WTC11 (cell line): ENCODE data around the gene USP8.
"Not testable (repeated sequence)": the region's sequence is repeated elsewhere in the genome, so short reads cannot be mapped to it uniquely, and the experiment has no call there.

ENCODE experiments used
- ATF1 ChIP-seq: sonication (generic); formaldehyde crosslinking; IDR thresholded peaks from 2 replicates; pipeline ENCODE4 v1.8.1; 2023; ENCODE audit warnings: mild to moderate bottlenecking, moderate library complexity, missing genetic modification reagents
- FOXK1 ChIP-seq: sonication (generic); formaldehyde crosslinking; IDR thresholded peaks from 2 replicates; pipeline ENCODE4 v1.8.0; 2022; ENCODE audit warnings: mild to moderate bottlenecking, moderate library complexity, missing genetic modification reagents
- GABPB1 ChIP-seq: sonication (generic); formaldehyde crosslinking; IDR thresholded peaks from 2 replicates; pipeline ENCODE4 v1.8.1; 2023; ENCODE audit warnings: mild to moderate bottlenecking, missing genetic modification reagents
- JUN ChIP-seq: sonication (generic); formaldehyde crosslinking; IDR thresholded peaks from 2 replicates; pipeline ENCODE4 v1.8.0; 2023; ENCODE audit warnings: mild to moderate bottlenecking, missing genetic modification reagents
- RELA ChIP-seq: sonication (generic); formaldehyde crosslinking; IDR thresholded peaks from 2 replicates; pipeline ENCODE4 v1.8.1; 2022; ENCODE audit warnings: missing genetic modification reagents, mild to moderate bottlenecking, borderline replicate concordance
- SP1 ChIP-seq: sonication (generic); formaldehyde crosslinking; conservative IDR thresholded peaks from 2 replicates; pipeline ENCODE4 v1.8.1; 2022; ENCODE audit warnings: missing genetic modification reagents
- TP53 ChIP-seq: sonication (generic); formaldehyde crosslinking; IDR thresholded peaks from 2 replicates; pipeline ENCODE4 v1.8.1; 2023; ENCODE audit warnings: mild to moderate bottlenecking, missing genetic modification reagents
- ZNF232 ChIP-seq: sonication (generic); formaldehyde crosslinking; IDR thresholded peaks from 2 replicates; pipeline ENCODE4 v1.8.0; 2022; ENCODE audit warnings: mild to moderate bottlenecking, missing genetic modification reagents
- ZNF423 ChIP-seq: fragments of 250-450 bp; sonication (Bioruptor Pico); IDR thresholded peaks from 2 replicates; pipeline ENCODE4 v2.1.2; 2022; ENCODE audit warnings: mild to moderate bottlenecking, moderate library complexity
- TF ChIP-seq, protein P1 (sequence below): fragments of 200-600 bp; IDR thresholded peaks from 2 replicates; pipeline ENCODE4 v1.8.0; 2022; ENCODE audit warnings: antibody characterized with exemption
- TF ChIP-seq, protein P2 (sequence below): sonication (generic); formaldehyde crosslinking; IDR thresholded peaks from 2 replicates; pipeline ENCODE4 v1.8.1; 2022; ENCODE audit warnings: mild to moderate bottlenecking, missing genetic modification reagents, moderate library complexity, borderline replicate concordance
- TF ChIP-seq, protein P3 (sequence below): sonication (generic); formaldehyde crosslinking; IDR thresholded peaks from 2 replicates; pipeline ENCODE4 v1.8.0; 2022; ENCODE audit warnings: mild to moderate bottlenecking, missing genetic modification reagents
- TF ChIP-seq, protein P4 (sequence below): sonication (generic); formaldehyde crosslinking; IDR thresholded peaks from 2 replicates; pipeline ENCODE4 v1.8.1; 2023; ENCODE audit warnings: mild to moderate bottlenecking, missing genetic modification reagents, borderline replicate concordance
- TF ChIP-seq, protein P5 (sequence below): sonication (generic); formaldehyde crosslinking; IDR thresholded peaks from 2 replicates; pipeline ENCODE4 v1.8.1; 2023; ENCODE audit warnings: mild to moderate bottlenecking, missing genetic modification reagents, moderate library complexity

DNA sequence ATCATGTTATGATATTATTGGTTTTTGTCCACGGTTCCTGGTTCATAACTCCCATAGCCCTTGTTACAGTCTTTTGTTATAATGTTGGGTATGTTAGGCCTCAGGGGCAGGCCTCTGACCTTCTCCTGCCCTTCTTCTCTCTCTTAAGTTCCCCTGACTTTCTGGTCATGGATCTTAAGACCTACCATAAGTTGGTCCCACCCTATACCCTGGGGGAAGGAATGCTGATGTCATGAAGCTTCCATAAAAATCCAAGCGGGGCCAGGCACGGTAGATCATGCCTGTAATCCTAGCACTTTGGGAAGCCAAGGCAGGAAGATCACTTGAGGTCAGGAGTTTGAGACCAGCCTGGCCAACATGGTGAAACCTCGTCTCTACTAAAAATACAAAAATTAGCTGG, 32.6 kb upstream of the USP8 start:
- TF ChIP-seq, protein P1, sequence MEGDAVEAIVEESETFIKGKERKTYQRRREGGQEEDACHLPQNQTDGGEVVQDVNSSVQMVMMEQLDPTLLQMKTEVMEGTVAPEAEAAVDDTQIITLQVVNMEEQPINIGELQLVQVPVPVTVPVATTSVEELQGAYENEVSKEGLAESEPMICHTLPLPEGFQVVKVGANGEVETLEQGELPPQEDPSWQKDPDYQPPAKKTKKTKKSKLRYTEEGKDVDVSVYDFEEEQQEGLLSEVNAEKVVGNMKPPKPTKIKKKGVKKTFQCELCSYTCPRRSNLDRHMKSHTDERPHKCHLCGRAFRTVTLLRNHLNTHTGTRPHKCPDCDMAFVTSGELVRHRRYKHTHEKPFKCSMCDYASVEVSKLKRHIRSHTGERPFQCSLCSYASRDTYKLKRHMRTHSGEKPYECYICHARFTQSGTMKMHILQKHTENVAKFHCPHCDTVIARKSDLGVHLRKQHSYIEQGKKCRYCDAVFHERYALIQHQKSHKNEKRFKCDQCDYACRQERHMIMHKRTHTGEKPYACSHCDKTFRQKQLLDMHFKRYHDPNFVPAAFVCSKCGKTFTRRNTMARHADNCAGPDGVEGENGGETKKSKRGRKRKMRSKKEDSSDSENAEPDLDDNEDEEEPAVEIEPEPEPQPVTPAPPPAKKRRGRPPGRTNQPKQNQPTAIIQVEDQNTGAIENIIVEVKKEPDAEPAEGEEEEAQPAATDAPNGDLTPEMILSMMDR = not testable (repeated sequence)
- not testable (repeated sequence) for TF ChIP-seq ATF1 (CRISPR knock-in tag); GABPB1 (CRISPR knock-in tag); TP53 (CRISPR knock-in tag); FOXK1 (CRISPR knock-in tag); SP1 (CRISPR knock-in tag); ZNF423 (CRISPR knock-in tag); JUN (CRISPR knock-in tag); RELA (CRISPR knock-in tag); ZNF232
- TF ChIP-seq, protein P2, sequence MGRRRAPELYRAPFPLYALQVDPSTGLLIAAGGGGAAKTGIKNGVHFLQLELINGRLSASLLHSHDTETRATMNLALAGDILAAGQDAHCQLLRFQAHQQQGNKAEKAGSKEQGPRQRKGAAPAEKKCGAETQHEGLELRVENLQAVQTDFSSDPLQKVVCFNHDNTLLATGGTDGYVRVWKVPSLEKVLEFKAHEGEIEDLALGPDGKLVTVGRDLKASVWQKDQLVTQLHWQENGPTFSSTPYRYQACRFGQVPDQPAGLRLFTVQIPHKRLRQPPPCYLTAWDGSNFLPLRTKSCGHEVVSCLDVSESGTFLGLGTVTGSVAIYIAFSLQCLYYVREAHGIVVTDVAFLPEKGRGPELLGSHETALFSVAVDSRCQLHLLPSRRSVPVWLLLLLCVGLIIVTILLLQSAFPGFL (CRISPR knock-in tag) = not testable (repeated sequence)
- TF ChIP-seq, protein P3, sequence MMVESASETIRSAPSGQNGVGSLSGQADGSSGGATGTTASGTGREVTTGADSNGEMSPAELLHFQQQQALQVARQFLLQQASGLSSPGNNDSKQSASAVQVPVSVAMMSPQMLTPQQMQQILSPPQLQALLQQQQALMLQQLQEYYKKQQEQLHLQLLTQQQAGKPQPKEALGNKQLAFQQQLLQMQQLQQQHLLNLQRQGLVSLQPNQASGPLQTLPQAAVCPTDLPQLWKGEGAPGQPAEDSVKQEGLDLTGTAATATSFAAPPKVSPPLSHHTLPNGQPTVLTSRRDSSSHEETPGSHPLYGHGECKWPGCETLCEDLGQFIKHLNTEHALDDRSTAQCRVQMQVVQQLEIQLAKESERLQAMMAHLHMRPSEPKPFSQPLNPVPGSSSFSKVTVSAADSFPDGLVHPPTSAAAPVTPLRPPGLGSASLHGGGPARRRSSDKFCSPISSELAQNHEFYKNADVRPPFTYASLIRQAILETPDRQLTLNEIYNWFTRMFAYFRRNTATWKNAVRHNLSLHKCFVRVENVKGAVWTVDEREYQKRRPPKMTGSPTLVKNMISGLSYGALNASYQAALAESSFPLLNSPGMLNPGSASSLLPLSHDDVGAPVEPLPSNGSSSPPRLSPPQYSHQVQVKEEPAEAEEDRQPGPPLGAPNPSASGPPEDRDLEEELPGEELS (CRISPR knock-in tag) = not testable (repeated sequence)
- TF ChIP-seq, protein P4, sequence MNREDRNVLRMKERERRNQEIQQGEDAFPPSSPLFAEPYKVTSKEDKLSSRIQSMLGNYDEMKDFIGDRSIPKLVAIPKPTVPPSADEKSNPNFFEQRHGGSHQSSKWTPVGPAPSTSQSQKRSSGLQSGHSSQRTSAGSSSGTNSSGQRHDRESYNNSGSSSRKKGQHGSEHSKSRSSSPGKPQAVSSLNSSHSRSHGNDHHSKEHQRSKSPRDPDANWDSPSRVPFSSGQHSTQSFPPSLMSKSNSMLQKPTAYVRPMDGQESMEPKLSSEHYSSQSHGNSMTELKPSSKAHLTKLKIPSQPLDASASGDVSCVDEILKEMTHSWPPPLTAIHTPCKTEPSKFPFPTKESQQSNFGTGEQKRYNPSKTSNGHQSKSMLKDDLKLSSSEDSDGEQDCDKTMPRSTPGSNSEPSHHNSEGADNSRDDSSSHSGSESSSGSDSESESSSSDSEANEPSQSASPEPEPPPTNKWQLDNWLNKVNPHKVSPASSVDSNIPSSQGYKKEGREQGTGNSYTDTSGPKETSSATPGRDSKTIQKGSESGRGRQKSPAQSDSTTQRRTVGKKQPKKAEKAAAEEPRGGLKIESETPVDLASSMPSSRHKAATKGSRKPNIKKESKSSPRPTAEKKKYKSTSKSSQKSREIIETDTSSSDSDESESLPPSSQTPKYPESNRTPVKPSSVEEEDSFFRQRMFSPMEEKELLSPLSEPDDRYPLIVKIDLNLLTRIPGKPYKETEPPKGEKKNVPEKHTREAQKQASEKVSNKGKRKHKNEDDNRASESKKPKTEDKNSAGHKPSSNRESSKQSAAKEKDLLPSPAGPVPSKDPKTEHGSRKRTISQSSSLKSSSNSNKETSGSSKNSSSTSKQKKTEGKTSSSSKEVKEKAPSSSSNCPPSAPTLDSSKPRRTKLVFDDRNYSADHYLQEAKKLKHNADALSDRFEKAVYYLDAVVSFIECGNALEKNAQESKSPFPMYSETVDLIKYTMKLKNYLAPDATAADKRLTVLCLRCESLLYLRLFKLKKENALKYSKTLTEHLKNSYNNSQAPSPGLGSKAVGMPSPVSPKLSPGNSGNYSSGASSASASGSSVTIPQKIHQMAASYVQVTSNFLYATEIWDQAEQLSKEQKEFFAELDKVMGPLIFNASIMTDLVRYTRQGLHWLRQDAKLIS (CRISPR knock-in tag) = not testable (repeated sequence)
- TF ChIP-seq, protein P5, sequence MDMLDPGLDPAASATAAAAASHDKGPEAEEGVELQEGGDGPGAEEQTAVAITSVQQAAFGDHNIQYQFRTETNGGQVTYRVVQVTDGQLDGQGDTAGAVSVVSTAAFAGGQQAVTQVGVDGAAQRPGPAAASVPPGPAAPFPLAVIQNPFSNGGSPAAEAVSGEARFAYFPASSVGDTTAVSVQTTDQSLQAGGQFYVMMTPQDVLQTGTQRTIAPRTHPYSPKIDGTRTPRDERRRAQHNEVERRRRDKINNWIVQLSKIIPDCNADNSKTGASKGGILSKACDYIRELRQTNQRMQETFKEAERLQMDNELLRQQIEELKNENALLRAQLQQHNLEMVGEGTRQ (CRISPR knock-in tag) = not testable (repeated sequence)
